Measurements from ENCODE around the gene CDYL.

- TF ChIP-seq YY1 (IDR thresholded peaks at IDR 0.05; ENCODE audit: low read depth) (no peak), CTCF (IDR thresholded peaks at IDR 0.05) (no peak), EP300 (IDR thresholded peaks at IDR 0.05; ENCODE audit: borderline replicate concordance in 1 of 2, low read depth in 1 of 2, low read length in 1 of 2) (no peak), CHD2 (IDR thresholded peaks at IDR 0.05; ENCODE audit: low read length, partially characterized antibody) (no peak), POLR2AphosphoS5 (IDR thresholded peaks at IDR 0.05; ENCODE audit: low read depth, low read length) (no peak)
These were observed 170.3 kb downstream of the CDYL start for GRCh38 chr6:4946521-4946920.
